ENCODE measurements around the gene ZNF746. TPM values are rescaled to one million over a fixed set of nuclear protein-coding genes. Genes with fewer than 3 reads are reported as not detected.
A peak's percentile ranks its signal among the peaks of the same experiment; 100 is the strongest.

ZNF746 gene
- total RNA-seq, 1 donor from 2014 or later = 20.2 TPM

- DNase-seq (ENCODE audit: extremely low spot score, unreplicated experiment) = peak; percentile 53
- H3K36me3 Mint-ChIP-seq = peaks cover 58% of the 10 kb centered on the region
- no peaks in the 10 kb centered on the region for H3K27me3 Mint-ChIP-seq
- H3K4me3 Mint-ChIP-seq = no peak overlapping the region
- peaks cover 6% of the 10 kb centered on the region for H3K9me3 Mint-ChIP-seq
- no peaks in the 10 kb centered on the region for H3K4me1 Mint-ChIP-seq (ENCODE audit: unreplicated experiment)
- no peak for TF ChIP-seq CTCF (conservative IDR thresholded peaks at IDR 0.05)
- no peak overlapping the region for H3K27ac Mint-ChIP-seq
Measured at GRCh38 chr7:149476791-149477190, 20.8 kb downstream of the ZNF746 start.

GRCh38 chr7:149475121-149476045 lies 22.2 kb downstream of the ZNF746 start:
- Mint-ChIP-seq H3K36me3 (peaks cover 60% of the 10 kb centered on the region), H3K4me3 (no peak overlapping the region), H3K27me3 (no peaks in the 10 kb centered on the region), H3K9me3 (peaks cover 6% of the 10 kb centered on the region), H3K27ac (no peak overlapping the region), H3K4me1 (ENCODE audit: unreplicated experiment) (no peaks in the 10 kb centered on the region)
- no peak for TF ChIP-seq CTCF (conservative IDR thresholded peaks at IDR 0.05)
- peak; percentile 47 for DNase-seq (ENCODE audit: extremely low spot score, unreplicated experiment)

GRCh38 chr7:149474309-149475120 lies 23.1 kb downstream of the ZNF746 start:
- H3K9me3 Mint-ChIP-seq = peaks cover 6% of the 10 kb centered on the region
- H3K36me3 Mint-ChIP-seq = peaks cover 59% of the 10 kb centered on the region

GRCh38 chr7:149473251-149473650 lies 24.4 kb downstream of the ZNF746 start:
- no peaks in the 10 kb centered on the region for H3K9me3 Mint-ChIP-seq
- no peak overlapping the region for H3K4me3 Mint-ChIP-seq
- peaks cover 48% of the 10 kb centered on the region for H3K36me3 Mint-ChIP-seq
- no peak overlapping the region for H3K27ac Mint-ChIP-seq
- H3K4me1 Mint-ChIP-seq (ENCODE audit: unreplicated experiment) = no peaks in the 10 kb centered on the region
- no peaks in the 10 kb centered on the region for H3K27me3 Mint-ChIP-seq
- no peak for TF ChIP-seq CTCF (conservative IDR thresholded peaks at IDR 0.05)
- DNase-seq (ENCODE audit: extremely low spot score, unreplicated experiment) = peak; percentile 53

More at GRCh38 chr7:149474309-149475120, 23.1 kb downstream of the ZNF746 start:
- H3K4me1 Mint-ChIP-seq (ENCODE audit: unreplicated experiment) = no peaks in the 10 kb centered on the region
- H3K27me3 Mint-ChIP-seq = no peaks in the 10 kb centered on the region
- peak; percentile 64 for DNase-seq (ENCODE audit: extremely low spot score, unreplicated experiment)
- no peak for TF ChIP-seq CTCF (conservative IDR thresholded peaks at IDR 0.05)
- no peak overlapping the region for H3K27ac Mint-ChIP-seq
- no peak overlapping the region for H3K4me3 Mint-ChIP-seq

GRCh38 chr7:149471289-149471953 lies 26.2 kb downstream of the ZNF746 start:
- Mint-ChIP-seq H3K36me3 (peaks cover 37% of the 10 kb centered on the region), H3K4me3 (no peak overlapping the region), H3K9me3 (peaks cover under 1% of the 10 kb centered on the region), H3K27me3 (no peaks in the 10 kb centered on the region), H3K4me1 (ENCODE audit: unreplicated experiment) (no peaks in the 10 kb centered on the region), H3K27ac (no peak overlapping the region)
- peak; percentile 37 for DNase-seq (ENCODE audit: extremely low spot score, unreplicated experiment)
- TF ChIP-seq CTCF (conservative IDR thresholded peaks at IDR 0.05) = no peak
